HG02981 (cell line): ENCODE data around the gene MCCC1.

ENCODE experiments used
- ATAC-seq: cut with Tn5 transposase; IDR thresholded peaks from one replicate; pipeline ENCODE4 v1.9.1; 2021; ENCODE audit warnings: mild to moderate bottlenecking, moderate library complexity; ENCODE audit not compliant: unreplicated experiment

Gene MCCC1

DNA sequence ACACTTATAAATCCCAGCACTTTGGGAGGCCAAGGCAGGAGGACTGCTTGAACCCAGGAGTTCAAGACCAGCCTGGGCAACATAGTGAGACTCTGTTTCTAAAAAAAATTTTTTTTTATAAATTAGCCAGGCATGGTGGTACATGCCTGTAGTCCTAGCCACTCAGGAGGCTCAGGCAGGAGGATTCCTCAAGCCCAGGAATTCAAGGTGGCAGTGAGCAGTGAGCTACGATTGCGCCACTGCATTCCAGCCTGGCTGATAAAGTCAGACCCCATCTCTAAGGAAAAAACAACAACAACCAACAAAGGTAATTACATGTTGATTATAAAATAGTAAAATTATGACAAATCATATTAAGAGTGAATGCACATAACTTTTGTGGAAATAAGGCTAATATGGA is 40.9 kb downstream of the MCCC1 start:
- ATAC-seq: no peak

DNA sequence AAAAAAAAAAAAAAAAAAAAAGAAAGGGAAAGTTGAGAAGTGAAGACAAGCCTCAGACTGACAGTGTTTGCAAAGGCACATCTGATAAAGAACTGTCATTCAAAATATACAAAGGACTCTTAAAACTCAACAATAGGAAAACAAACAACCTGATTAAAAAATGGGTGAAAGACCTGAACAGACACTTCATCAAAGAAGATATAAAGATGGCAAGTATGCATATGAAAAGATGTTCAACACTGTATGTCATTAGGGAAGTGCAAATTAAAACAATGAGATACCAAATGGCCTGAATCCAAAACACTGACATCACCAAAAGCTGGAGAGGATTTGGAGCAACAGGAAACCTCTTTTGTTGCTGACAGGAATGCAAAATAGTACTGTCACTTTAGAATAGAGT is 48.6 kb downstream of the MCCC1 start:
- ATAC-seq: no peak

DNA sequence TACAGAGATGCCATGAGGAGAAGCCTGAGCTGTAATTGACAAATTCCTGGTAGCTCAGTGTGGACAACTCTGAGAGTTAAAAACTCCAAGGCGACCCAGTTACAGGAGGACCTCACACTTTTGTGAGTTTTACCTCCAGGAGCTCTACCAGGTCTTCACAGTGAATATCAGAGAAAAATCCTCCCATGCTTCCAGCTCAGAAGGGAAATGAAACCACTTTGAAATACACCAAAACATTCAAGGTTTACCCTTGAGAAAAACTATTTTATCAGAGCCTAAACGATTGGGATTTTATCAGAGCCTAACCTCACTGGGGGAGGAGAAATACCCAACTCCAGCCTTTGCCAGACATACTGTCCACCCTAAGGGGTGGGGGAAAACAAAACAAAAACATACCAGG is 52.4 kb downstream of the MCCC1 start:
- ATAC-seq: no peak

DNA sequence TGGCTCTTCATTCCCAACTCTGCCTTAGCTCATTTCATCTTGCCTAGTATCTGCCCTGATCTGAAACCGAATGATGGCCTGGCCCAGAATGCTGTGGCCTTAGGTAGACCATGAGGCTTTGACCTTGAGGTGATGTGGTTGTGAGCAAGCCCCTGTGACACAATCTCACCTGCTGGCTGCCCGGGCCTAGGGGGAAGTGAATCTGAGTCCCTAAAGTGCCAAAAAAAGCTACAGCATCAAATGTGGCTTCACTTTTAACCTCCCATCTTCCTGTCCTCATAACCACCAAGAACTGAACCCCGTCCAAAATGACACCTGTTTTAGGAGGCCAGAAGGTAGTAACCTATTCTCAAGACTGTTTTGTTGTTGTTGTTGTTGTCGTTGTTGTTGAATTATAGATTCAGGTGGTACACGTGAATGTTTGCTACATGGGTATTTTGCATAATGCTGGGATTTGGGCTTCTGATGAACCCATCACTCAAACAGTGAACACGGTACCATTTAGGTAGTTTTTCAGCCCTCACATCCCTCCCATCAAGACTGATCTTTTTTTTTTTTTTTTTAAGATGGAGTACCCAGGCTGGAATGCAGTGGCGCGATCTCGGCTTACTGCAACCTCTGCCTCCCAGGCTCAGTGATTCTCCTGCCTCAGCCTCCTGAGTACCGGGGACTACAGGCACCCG is 54.6 kb downstream of the MCCC1 start:
- peak; percentile 98 for ATAC-seq

DNA sequence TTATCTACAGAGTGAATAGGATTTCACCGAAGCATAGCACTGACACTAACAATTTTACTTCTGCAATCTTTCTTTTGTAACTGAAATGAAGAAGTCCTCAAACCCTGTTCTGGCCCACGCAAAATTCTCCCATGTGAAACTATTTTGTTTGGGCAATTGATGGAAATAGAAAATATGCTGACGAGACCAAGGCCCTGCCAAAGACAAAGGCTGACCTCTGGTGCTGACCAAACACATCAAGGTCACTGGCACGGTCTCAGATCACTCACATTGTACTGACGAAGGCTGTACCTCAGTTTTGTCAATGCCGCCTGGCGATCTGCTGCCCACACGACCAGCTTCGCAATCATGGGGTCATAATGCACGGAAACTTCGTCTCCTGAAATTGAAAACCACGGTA is 60.5 kb downstream of the MCCC1 start:
- peak; percentile 30 for ATAC-seq

DNA sequence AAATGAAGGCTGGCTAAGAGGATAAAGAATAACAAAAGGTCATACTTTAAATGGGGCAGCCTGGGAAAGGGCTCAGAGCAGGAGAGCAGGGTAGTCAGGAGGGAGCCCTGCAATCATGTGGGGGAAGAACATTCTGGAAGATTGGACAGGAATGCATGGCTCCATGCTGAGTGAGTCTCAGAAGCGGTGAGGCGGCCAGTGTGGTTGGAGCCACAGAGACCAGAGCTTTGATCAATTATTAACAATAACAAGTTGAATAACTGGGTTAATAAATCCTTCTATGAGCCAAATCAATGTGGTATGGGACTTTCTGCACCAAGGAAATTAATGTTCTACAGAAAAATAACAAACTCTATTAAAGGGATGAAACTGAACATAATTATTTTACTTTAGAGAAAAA is 61.1 kb downstream of the MCCC1 start:
- ATAC-seq: peak; percentile 87

DNA sequence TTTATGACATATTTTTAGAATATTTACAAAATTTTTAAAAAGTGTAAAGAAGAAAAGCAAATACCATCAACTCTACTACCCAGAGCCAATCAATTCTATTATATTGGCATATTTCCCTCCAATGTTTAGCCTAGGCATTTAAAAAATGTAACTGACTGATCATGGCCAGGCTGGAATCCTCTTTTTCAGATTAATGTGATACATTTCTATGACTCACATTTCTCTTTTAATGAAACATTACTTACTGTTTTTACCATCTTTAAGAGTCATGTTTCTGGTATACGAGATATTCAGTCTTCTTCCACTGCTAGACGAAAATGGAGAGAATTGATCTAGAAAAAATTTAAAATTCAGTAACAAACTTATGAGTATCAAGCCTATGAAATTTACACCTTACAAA is 65.5 kb downstream of the MCCC1 start:
- no peak for ATAC-seq

DNA sequence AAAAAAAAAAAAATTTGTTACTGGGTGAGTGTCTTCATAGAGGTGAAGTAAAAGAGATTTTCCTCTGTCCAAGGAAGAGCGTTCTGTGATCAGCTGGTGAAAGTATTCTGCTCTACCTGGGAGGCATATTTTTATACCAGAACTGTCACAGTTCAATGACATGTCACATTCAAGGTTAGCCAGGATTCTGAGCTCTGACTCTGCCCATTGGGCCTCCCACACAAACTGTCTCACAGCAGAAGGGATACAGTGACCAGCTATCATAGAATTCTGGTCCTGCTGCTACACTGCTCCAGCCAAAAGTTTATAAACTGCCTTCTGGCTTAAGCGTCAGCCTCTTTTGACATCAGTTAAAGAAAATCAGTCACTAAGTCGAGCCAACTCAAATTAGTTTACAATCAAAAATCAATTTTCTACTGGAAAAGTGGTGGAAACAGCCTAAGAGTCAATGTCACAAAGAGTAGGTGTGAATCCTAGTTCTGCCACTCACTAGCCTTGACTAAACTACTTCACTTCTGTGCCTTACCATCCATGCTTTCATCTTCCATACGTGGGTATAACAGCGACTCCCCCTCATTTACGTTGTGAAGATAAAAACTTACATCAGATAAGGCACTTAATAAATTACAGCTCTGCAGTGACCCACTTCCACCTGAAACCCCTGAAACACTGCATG is 66.3 kb downstream of the MCCC1 start:
- ATAC-seq: no peak

DNA sequence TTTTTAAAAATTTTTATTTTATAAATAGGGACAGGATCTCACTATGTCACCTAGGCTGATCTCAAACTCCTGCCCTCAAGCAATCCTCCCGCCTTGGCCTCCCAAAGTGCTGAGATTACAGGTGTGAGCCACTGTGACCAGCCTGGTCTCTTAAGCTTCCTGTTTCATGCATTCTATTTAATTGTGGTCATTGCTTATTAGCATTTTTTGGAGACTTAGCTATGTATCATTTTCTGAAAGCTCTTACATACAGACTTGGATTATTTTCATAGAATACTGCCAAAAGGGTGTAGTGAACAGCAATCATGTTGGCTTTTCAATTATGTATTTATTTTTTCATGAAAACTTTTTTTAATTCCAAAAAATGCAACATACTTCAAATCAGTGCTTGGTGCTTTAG is 67.5 kb downstream of the MCCC1 start:
- no peak for ATAC-seq

DNA sequence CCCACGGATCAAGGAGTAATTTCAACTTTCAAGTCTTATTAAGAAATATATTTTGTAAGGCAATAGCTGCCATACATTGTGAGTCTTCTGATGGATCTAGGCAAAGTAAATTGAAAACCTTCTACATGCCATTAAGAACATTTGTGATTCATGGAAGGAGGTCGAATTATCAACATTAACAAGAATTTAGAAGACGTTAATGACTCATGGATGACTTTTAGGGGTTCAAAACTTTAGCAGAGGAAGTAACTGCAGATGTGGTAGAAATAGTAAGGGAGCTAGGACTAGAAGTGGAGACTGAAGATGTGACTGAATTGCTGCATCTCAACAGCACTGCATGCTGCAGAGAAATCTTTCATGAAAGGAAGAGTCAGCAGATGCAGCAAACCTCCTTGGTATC is 70.9 kb downstream of the MCCC1 start:
- no peak for ATAC-seq

DNA sequence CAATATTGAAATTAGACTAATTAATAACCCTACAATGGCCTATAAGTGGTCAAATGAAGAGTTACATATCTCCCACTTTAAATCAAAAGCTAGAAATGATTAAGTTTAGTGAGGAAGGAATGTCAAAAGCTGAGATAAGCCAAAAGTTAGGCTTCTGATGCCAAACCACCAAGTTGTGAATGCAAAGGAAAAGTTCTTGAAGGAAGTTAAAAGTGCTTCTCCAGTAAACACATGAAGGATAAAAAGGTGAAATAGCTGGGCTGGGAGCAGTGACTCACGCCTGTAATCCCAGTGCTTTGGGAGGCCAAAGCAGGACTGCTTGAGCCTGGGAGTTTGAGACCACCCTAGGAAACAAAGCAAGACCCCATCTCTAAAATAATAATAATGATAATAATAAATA is 72.0 kb downstream of the MCCC1 start:
- ATAC-seq: no peak

DNA sequence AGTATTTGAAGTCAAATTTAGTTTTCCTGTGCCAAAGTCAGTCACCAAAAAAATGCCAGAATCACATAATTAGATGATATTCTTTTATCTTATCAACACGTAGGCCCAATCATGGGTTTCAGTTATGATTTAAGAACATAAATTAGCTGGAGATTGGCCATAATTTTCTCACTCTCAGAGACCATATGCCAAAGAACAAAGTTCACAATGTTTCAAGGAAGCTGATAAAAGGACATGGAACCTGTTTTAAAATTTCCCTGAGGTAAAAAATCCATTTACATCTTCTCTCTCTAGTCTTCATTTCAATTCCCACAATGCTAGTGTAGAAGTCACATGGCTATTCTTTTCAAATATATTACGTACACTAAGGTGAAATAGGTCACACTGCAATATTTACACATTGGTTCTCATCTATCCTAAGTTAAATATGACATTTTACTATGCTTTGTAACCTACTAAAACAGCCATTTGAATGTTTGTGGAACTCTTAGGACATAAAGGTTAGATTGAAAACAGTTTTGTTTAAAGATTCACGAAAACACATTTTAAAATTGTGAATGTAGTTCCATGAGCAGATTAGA is 76.3 kb downstream of the MCCC1 start:
- ATAC-seq: no peak

DNA sequence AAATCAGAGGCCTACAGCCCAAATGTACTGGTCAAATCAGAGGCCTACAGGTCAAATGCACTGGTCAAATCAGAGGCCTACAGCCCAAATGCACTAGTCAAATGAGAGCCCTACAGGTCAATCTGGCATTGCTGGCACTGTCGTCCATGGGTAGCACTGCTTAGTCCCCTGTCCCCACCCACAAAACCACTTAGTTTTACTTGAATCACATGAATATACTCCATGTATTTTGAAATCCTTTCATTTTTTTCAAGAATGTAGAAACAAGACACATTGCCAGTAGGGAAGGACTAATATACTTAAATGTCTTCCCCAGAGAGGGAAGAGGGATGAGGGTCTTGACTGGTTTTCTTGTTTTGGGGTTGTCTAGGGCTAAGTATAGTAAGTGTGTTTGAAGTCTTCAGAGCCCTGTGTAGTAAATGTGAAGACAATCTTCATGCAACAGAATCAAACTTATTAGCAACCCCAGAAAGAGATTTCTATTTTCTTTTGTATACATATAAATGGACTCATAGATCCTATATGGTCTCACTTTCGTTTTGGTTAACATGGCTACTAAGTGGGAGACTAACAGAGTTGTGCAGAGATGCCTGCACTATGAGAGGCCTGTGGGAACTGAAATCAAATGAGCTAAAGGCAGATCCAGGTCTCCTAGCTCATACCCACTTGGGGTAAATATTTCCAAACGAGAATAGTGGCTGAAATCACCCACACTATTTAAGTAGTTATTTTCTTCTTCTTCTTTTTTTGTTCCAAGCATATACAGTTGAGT is 80.7 kb downstream of the MCCC1 start:
- no peak for ATAC-seq

DNA sequence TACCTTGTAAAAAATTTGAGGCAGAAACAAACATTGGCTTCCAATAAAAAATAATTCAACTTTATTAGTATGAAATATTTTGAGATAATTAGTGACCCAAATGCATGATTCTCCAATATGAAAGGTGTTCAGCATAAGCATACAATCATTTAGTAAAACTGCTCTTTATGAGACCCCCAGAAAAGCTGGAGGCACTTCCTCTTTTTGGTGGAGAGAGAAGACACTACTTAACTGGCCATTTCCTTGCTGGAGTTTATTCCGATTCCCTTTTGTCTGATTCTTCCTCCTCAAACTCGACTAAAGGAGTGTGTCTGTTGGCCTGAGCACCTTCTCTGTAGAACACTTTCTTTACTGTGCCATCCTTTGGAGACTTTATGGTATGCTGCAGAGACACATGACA is 84.1 kb downstream of the MCCC1 start:
- no peak for ATAC-seq

DNA sequence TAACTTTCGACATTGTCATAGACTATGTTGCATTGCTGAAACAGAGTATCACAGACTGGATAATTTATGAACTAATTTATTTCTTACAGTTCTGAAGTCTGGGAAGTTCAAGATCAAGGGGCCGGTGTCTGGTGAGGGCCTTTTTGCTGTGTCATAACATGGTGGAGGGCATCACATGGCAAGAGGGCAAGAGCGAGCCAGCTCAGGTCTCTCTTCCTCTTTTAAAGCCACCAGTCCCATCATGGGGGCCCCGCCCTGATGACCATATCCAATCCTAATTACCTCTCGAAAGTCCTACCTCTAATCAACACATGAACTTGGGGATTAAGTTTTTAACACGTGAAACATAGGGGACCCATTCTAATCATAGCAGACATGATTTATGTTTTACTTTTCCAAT is 85.4 kb downstream of the MCCC1 start:
- ATAC-seq: no peak

DNA sequence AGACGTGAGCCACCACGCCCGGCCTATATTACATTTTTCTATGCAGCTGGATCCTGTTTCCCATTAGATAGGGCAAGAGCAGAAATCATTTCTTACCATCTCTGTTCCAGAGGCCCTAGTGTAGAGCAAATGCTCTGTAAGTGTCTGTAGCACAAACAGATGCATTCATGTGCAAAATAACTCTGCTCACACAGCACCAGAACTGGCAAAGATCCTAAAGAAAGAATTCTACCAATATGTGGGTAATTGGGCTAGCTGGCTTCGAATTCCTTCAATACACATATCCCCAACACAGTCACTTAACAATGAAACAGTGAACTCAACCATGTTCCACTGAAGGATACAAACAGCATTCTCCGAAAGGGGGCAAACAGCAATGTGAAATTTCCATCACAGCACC is 86.2 kb downstream of the MCCC1 start:
- ATAC-seq: no peak

DNA sequence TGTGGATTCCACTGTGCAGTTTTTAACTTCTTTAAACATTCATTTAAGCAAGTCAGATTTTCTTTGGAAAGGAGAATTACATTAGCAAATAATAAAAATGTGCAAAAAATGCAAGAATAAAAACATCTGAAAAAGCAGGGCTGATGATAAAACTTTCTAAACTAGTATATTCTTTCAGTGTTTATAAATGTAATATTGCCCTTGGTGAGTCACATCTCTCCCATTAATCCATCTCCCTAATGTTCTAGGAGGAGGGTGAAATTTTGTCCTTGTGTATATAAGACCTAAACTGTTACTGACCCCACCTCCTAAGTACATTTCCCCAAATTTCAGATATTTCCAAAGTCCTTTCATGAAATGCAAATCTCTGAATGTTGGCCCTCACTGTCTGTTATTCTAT is 90.5 kb downstream of the MCCC1 start:
- no peak for ATAC-seq

DNA sequence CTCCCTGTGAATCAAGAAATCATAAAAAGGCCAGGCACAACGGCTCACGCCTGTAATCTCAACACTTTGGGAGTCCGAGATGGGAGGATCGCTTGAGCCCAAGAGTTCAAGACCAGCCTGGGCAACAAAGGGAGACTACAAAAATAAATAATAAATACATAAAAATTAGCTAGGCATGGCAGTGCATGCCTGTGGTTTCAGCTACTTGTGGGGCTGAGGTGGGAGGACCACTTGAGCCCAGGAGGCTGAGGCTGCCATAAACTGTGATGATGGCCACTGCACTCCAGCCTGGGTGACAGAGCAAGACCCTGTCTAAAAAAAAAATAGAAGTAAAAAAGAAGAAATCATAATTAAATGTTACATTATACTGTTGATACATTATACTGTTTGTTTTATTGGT is 91.0 kb downstream of the MCCC1 start:
- no peak for ATAC-seq

DNA sequence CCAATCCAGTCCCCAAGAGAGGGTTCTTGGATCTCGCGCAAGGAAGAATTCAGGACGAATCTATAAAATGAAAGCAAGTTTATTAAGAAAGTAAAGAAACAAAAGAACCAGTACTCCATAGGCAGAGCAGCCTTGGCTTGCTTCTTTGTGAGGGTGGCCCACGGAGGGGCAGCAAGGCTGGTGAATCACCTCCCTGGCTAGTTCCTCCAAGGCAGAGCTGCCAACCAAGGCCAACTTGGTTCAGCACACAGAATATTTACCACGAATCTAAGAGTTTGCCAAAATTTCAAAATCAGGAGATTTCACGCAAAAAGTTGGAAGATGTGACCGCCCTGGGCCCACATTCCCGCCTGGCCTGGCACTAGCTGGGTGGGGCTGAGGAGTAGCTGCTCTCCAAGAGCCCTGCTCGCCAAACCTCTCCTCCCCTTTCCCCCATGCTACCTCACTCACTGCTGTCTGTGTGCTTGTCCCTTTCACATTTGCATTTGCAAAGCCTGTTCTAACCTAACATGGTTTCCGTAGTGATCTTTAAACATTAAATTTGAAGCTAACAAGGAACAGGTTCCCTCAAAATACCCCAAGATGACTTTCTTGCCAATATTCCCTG is 92.8 kb downstream of the MCCC1 start:
- ATAC-seq: no peak

DNA sequence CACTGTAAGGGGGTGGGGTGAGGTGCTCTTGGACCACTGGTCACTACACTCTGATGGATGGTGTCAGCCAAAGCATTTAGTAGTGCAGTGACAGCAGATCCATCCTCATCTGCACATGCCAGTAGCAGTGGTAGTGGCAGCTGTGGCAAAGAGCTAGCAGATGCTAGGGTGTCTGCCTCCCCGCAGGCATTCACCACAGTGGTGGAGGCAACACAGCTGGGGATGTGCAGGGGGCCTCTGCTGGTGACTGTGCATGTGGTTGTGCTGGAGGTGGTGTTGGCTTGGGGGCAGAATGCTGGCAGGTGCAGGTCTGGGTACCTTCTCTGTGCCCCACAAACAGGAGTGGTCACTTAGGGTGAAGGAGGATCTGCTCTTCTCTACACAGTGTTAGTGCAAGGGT is 99.5 kb downstream of the MCCC1 start:
- no peak for ATAC-seq

DNA sequence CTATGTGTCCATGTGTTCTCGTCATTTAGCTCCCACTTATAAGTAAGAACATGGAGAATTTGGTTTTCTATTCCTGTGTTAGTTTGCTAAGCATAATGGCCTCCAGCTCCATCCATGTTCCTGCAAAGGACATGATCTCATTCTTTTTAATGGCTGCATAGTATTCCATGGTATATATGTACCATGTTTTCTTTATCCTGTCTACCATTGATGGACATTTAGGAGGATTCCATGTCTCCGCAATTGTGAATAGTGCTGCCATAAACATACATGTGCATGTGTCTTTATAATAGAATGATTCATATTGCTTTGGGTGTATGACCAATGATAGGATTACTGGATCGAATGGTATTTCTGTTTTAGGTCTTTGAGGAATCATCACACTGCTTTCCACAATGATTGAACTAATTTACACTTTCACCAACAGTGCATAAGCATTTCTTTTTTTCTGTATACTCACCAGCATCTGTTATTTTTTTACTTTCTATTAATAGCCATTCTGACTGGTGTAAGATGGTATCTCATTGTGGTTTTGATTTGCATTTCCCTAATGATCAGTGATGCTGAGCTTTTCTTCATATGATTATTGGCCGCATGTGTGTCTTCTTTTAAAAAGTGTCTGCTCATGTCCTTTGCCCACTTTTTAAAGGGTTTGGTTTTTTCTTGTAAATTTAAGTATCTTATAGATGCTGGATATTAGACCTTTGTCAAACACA is 105.7 kb downstream of the MCCC1 start:
- peak; percentile 65 for ATAC-seq
